HG03439 (cell line): Measurements from ENCODE around the gene DSG4.

Source experiments
- ATAC-seq: cut with Tn5 transposase; IDR thresholded peaks from one replicate; pipeline ENCODE4 v1.9.1; 2021; ENCODE audit warnings: mild to moderate bottlenecking, moderate library complexity; ENCODE audit not compliant: unreplicated experiment

The DSG4 gene

GRCh38 chr18:31409276-31409675 lies 32.7 kb downstream of the DSG4 start:
- ATAC-seq = no peak

- ATAC-seq = no peak
These were observed 34.3 kb downstream of the DSG4 start for GRCh38 chr18:31410716-31411483.

- ATAC-seq = no peak
These were observed 36.6 kb downstream of the DSG4 start for GRCh38 chr18:31413137-31413536.

GRCh38 chr18:31417850-31418249 lies 41.3 kb downstream of the DSG4 start:
- no peak for ATAC-seq

- no peak for ATAC-seq
These were observed 42.9 kb downstream of the DSG4 start for GRCh38 chr18:31419457-31419932.

GRCh38 chr18:31420032-31420431 lies 43.5 kb downstream of the DSG4 start:
- ATAC-seq = no peak

- no peak for ATAC-seq
These were observed 43.9 kb downstream of the DSG4 start for GRCh38 chr18:31420524-31420923.

GRCh38 chr18:31424383-31424988 lies 47.9 kb downstream of the DSG4 start:
- peak; percentile 79 for ATAC-seq

GRCh38 chr18:31426021-31426420 lies 49.4 kb downstream of the DSG4 start:
- ATAC-seq = no peak

- no peak for ATAC-seq
These were observed 50.4 kb downstream of the DSG4 start for GRCh38 chr18:31426871-31427406.

- no peak for ATAC-seq
These were observed 51.6 kb downstream of the DSG4 start for GRCh38 chr18:31428211-31428610.

GRCh38 chr18:31429623-31430022 lies 53.0 kb downstream of the DSG4 start:
- no peak for ATAC-seq

- no peak for ATAC-seq
These were observed 53.5 kb downstream of the DSG4 start for GRCh38 chr18:31430072-31430471.

GRCh38 chr18:31430554-31430953 lies 54.0 kb downstream of the DSG4 start:
- ATAC-seq = no peak

GRCh38 chr18:31432316-31432715 lies 55.7 kb downstream of the DSG4 start:
- ATAC-seq = no peak

GRCh38 chr18:31436825-31437224 lies 60.2 kb downstream of the DSG4 start:
- ATAC-seq = no peak

GRCh38 chr18:31438402-31438801 lies 61.8 kb downstream of the DSG4 start:
- peak; percentile 78 for ATAC-seq

GRCh38 chr18:31439807-31440325 lies 63.3 kb downstream of the DSG4 start:
- no peak for ATAC-seq

GRCh38 chr18:31440787-31441186 lies 64.2 kb downstream of the DSG4 start:
- no peak for ATAC-seq

GRCh38 chr18:31441493-31441892 lies 64.9 kb downstream of the DSG4 start:
- no peak for ATAC-seq

GRCh38 chr18:31444142-31444541 lies 67.6 kb downstream of the DSG4 start:
- no peak for ATAC-seq

- no peak for ATAC-seq
These were observed 69.3 kb downstream of the DSG4 start for GRCh38 chr18:31445908-31446307.
